IMR-90 (cell line): Measurements from ENCODE around the gene PSMA3. TPM values are rescaled to one million over a fixed set of nuclear protein-coding genes. Genes with fewer than 3 reads are reported as not detected.

Experiments
- ATAC-seq: fragments of 200-7000 bp; cut with Tn5 transposase; 2 replicates; pipeline ENCODE4 v1.9.1; 2020; ENCODE audit warnings: low read depth, mild to moderate bottlenecking, moderate library complexity
- BruUV-seq: library from RNA; stranded (reverse); fragments of 400-500 nt; replicated peaks from 2 replicates; lab custom pipeline; 2021; lab: Mats Ljungman, UMichigan
- CTCF ChIA-PET: fragments of 300-600 bp; formaldehyde crosslinking; extraction: SDS; loops from one replicate; lab custom pipeline; 2021; ENCODE audit warnings: antibody characterized with exemption; lab: Yijun Ruan, JAX
- POLR2A ChIA-PET: fragments of 300-600 bp; sonication (Branson Sonifier 250); formaldehyde crosslinking; loops from one replicate; lab custom pipeline; 2022; ENCODE audit warnings: antibody characterized with exemption; ENCODE audit not compliant: unreplicated experiment; lab: Charles Lee
- DNase-seq: peaks from one replicate; pipeline ENCODE4 v3.0.0; 2013
- H2AFZ ChIP-seq: replicated peaks from 2 replicates; pipeline ENCODE3; 2013; ENCODE audit warnings: low read length, mild to moderate bottlenecking; ENCODE audit not compliant: poor library complexity
- H2AK5ac ChIP-seq: 2 replicates; pipeline ENCODE4 v1.6.1; 2013; ENCODE audit warnings: low read depth, low read length, inconsistent platforms
- H2AK9ac ChIP-seq: replicated peaks from 2 replicates; pipeline ENCODE3; 2013; ENCODE audit warnings: mild to moderate bottlenecking, low read depth, low read length, moderate library complexity; ENCODE audit not compliant: poor library complexity
- H2BK120ac ChIP-seq: 2 replicates; pipeline ENCODE4 v1.6.1; 2013; ENCODE audit warnings: low read depth, low read length, inconsistent platforms
- H2BK15ac ChIP-seq: 3 replicates; pipeline ENCODE4 v1.6.1; 2013; ENCODE audit warnings: low read depth, low read length, inconsistent platforms
- H2BK20ac ChIP-seq: 2 replicates; pipeline ENCODE4 v1.6.1; 2013; ENCODE audit warnings: low read depth, mild to moderate bottlenecking, inconsistent platforms, low read length, moderate library complexity
- H2BK5ac ChIP-seq: 2 replicates; pipeline ENCODE4 v1.6.1; 2013; ENCODE audit warnings: mild to moderate bottlenecking, low read depth, low read length, inconsistent platforms; ENCODE audit not compliant: poor library complexity, severe bottlenecking
- H3K14ac ChIP-seq: replicated peaks from 2 replicates; pipeline ENCODE4 v1.6.1; 2013; ENCODE audit warnings: low read depth, low read length, inconsistent platforms
- H3K18ac ChIP-seq: 2 replicates; pipeline ENCODE4 v1.6.1; 2013; ENCODE audit warnings: low read depth, low read length, control low read depth
- H3K23ac ChIP-seq: 2 replicates; pipeline ENCODE4 v1.6.1; 2013; ENCODE audit warnings: low read depth, low read length, inconsistent platforms
- H3K27ac ChIP-seq: 2 replicates; pipeline ENCODE4 v1.5.1; 2013; ENCODE audit warnings: mild to moderate bottlenecking, control low read depth, low read length; ENCODE audit not compliant: insufficient read depth
- H3K27me3 ChIP-seq: 2 replicates; pipeline ENCODE4 v1.6.1; 2013; ENCODE audit warnings: low read length; ENCODE audit not compliant: control insufficient read depth, insufficient read depth
- H3K36me3 ChIP-seq: 2 replicates; pipeline ENCODE4 v1.6.1; 2013; ENCODE audit warnings: low read length, mixed read lengths; ENCODE audit not compliant: control insufficient read depth, insufficient read depth
- H3K4ac ChIP-seq: 2 replicates; pipeline ENCODE4 v1.6.1; 2013; ENCODE audit warnings: low read depth, low read length, inconsistent platforms
- H3K4me1 ChIP-seq: 2 replicates; pipeline ENCODE4 v1.6.1; 2013; ENCODE audit warnings: low read length, mixed read lengths; ENCODE audit not compliant: control insufficient read depth, insufficient read depth
- H3K4me2 ChIP-seq: 2 replicates; pipeline ENCODE4 v1.6.1; 2013; ENCODE audit warnings: low read depth, mild to moderate bottlenecking, control low read depth, low read length, moderate library complexity
- H3K4me3 ChIP-seq: 2 replicates; pipeline ENCODE4 v1.5.1; 2013; ENCODE audit warnings: low read depth, mild to moderate bottlenecking, control low read depth, low read length, moderate library complexity; ENCODE audit not compliant: insufficient read depth
- H3K56ac ChIP-seq: 2 replicates; pipeline ENCODE4 v1.6.1; 2013; ENCODE audit warnings: low read length, inconsistent platforms; ENCODE audit not compliant: insufficient read depth; ENCODE audit errors: extremely low read depth
- H3K79me1 ChIP-seq, 2 experiments: 2 replicates each; pipeline ENCODE4 v1.6.1; 2013; ENCODE audit warnings: low read length in 2 of 2, inconsistent platforms in 1 of 2, low read depth in 1 of 2
- H3K9ac ChIP-seq: 2 replicates; pipeline ENCODE4 v1.6.1; 2013; ENCODE audit warnings: low read depth, low read length, control low read depth
- H3K9me1 ChIP-seq: 2 replicates; pipeline ENCODE4 v1.6.1; 2013; ENCODE audit warnings: low read length, inconsistent platforms; ENCODE audit not compliant: insufficient read depth
- H3K9me3 ChIP-seq: 2 replicates; pipeline ENCODE4 v1.6.1; 2013; ENCODE audit warnings: low read length; ENCODE audit not compliant: control insufficient read depth, insufficient read depth
- H4K20me1 ChIP-seq: 2 replicates; pipeline ENCODE4 v1.6.1; 2013; ENCODE audit warnings: low read length, inconsistent platforms; ENCODE audit not compliant: insufficient read depth
- H4K5ac ChIP-seq: 2 replicates; pipeline ENCODE4 v1.6.1; 2013; ENCODE audit warnings: mild to moderate bottlenecking, low read depth, low read length, control low read depth
- H4K8ac ChIP-seq, 2 experiments: 2 replicates each; pipeline ENCODE4 v1.6.1; 2013; ENCODE audit warnings: low read depth in 2 of 2, low read length in 2 of 2, control low read depth in 1 of 2, inconsistent platforms in 1 of 2
- H4K91ac ChIP-seq: 2 replicates; pipeline ENCODE4 v1.6.1; 2013; ENCODE audit warnings: low read depth, low read length, inconsistent platforms; ENCODE audit not compliant: insufficient read depth
- ELK1 ChIP-seq: fragments of 150-350 bp; IDR thresholded peaks from 2 replicates; pipeline ENCODE4 v1.6.1; 2016; ENCODE audit warnings: low read depth, mild to moderate bottlenecking, low read length, moderate library complexity, borderline replicate concordance
- NFE2L2 ChIP-seq: fragments of 150-350 bp; IDR thresholded peaks from 2 replicates; pipeline ENCODE4 v1.6.1; 2016; ENCODE audit warnings: low read depth, mild to moderate bottlenecking, low read length
- POLR2A ChIP-seq: IDR thresholded peaks from 2 replicates; pipeline ENCODE4 v1.6.1; 2012; ENCODE audit warnings: mild to moderate bottlenecking, low read depth, low read length
- RFX5 ChIP-seq: IDR thresholded peaks from 2 replicates; pipeline ENCODE4 v1.8.0; 2012; ENCODE audit warnings: low read depth, mild to moderate bottlenecking, low read length, moderate library complexity
- SMC3 ChIP-seq: fragments of 150-350 bp; IDR thresholded peaks from 2 replicates; pipeline ENCODE4 v1.6.1; 2016; ENCODE audit warnings: low read depth, mild to moderate bottlenecking, antibody characterized with exemption, low read length, moderate library complexity
- USF2 ChIP-seq: fragments of 150-350 bp; IDR thresholded peaks from 2 replicates; pipeline ENCODE4 v1.6.1; 2017; ENCODE audit warnings: mild to moderate bottlenecking, antibody characterized with exemption, low read length, low read depth
- WGBS, 2 experiments: methylation state at CpG; one replicate each; pipeline versions ENCODE4 v1.1.5 to v1.1.7; 2013; ENCODE audit warnings: missing lambda C conversion rate in 2 of 2; ENCODE audit not compliant: insufficient read length in 1 of 2; ENCODE audit errors: extremely low coverage in 2 of 2; 5-methylcytosine and 5-hydroxymethylcytosine counted together
- dilution Hi-C: fragments of 300-500 bp; cut with HindIII; formaldehyde crosslinking; loops from one replicate; pipeline ENCODE4 v1.14.3; 2018; ENCODE audit warnings: low sequenced_read_pairs; ENCODE audit not compliant: unreplicated experiment
- in situ Hi-C: fragments of 300-500 bp; cut with MboI; formaldehyde crosslinking; loops from 3 replicates; pipeline ENCODE4 v1.14.3; 2019; ENCODE audit warnings: low sequenced_read_pairs, inconsistent platforms, mixed read lengths
- intact Hi-C: fragments of 100-400 bp; cut with micrococcal nuclease; formaldehyde crosslinking; loops from 2 replicates; pipeline ENCODE4 v1.10.0; 2022
- polyA plus RNA-seq, 3 experiments: library from polyadenylated mRNA; depleted of rRNA; stranded (reverse); fragments of >200 nt; gene quantifications; 2 replicates each; pipeline ENCODE4 v1.2.3, GENCODE V29; 2012; ENCODE audit warnings: low replicate concordance in 1 of 3
- total RNA-seq: library from RNA; depleted of rRNA; stranded (reverse); fragments of >200 nt; gene quantifications from 2 replicates; pipeline ENCODE4 v1.2.3, GENCODE V29; 2012

Gene PSMA3
- total and polyA plus RNA-seq, 2 of the 4 experiments (the other 2 are of a cell fraction): 74.9 to 231 TPM

DNA sequence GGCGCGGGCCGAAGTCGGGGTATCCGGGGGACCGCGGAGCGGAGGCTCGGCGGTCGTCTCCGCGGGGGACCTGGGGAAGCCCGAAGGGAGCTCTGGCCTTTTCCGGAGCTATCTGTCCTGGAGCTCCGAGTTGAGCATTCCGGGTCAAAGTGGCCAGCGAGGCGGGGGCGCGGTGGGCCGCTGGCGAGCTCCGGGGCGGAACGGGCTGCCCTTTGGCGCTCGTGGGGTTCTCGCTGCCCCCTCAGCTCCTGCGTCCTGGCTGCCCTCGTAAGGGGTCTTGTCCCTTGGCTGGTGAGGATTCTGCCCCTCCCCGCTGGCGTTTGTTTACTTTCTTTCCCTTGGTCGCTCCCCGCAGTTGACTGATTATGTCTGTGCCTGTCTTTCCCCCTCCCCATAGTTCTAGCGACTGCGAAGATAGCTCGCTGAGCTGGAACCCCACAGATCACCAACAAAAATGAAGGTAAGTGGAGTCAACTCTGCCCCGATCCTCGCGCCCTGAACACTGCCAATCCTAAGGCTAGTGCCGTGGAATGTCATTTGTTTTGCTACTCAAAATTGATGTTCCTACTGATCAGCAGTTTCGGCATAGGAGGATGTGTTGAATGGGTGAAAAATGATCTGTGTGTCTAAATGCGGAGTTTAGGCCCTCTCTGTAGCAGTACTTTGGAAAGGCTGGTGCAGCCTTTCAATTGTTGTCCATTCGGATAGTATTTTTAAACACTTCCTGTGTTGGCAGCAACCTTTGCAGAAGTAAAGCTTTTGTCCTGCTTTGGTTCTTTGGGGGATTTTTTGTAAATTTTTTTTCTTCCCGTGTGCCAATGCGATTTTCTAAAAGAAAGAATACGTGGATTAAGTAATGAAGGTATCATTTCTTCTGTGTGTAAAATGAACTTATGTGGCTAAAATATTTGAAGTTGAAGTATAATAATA is 55.0 kb downstream of the PSMA3 start (continued):
- TF ChIP-seq USF2 (no peak), SMC3 (no peak)

- H3K27ac ChIP-seq: no peak overlapping the region
- POLR2A ChIA-PET: no interaction called here
- no peaks in the 10 kb centered on the region for H3K9me3 ChIP-seq
- H2BK20ac ChIP-seq: no peak overlapping the region
- H3K27me3 ChIP-seq: no peaks in the 10 kb centered on the region
- peaks cover 7 to 20% of the 10 kb centered on the region in 2 experiments for H3K79me1 ChIP-seq
- H3K36me3 ChIP-seq: peaks cover 7% of the 10 kb centered on the region
- TF ChIP-seq ELK1 (no peak), SMC3 (no peak), NFE2L2 (no peak), POLR2A (no peak), RFX5 (no peak)
- in situ Hi-C loops: no loop called here
- H3K9ac ChIP-seq: no peak overlapping the region
- no peak overlapping the region for H2AK9ac ChIP-seq
- CTCF ChIA-PET: no interaction called here
- no peak overlapping the region for H2BK15ac ChIP-seq
- BruUV-seq: no TSS peak
- H3K4me3 ChIP-seq: no peak overlapping the region
- WGBS, 2 experiments: no CpG with 5 or more reads among the region's 3 CpGs
- H3K14ac ChIP-seq: no peak overlapping the region
- DNase-seq: no peak
- H3K23ac ChIP-seq: no peak overlapping the region
- no peak overlapping the region for H2AK5ac ChIP-seq
- intact Hi-C loops: loop anchor here (5.0 kb wide), 1 partner anchor 56 kb away; no protein-coding TSS in a partner anchor
- no peak overlapping the region for H3K56ac ChIP-seq
- H2BK5ac ChIP-seq: no peak overlapping the region
- H3K4me2 ChIP-seq: no peak overlapping the region
- dilution Hi-C loops: no loop called here
- no peak overlapping the region for H4K8ac ChIP-seq
- no peaks in the 10 kb centered on the region; the same call in 1 of the 2 replicates for H3K9me1 ChIP-seq
- no peak overlapping the region for H3K18ac ChIP-seq
- ATAC-seq: no peak
- no peak overlapping the region for H4K91ac ChIP-seq
- no peaks in the 10 kb centered on the region for H3K4me1 ChIP-seq
- no peak overlapping the region for H3K4ac ChIP-seq
- no peak overlapping the region for H4K5ac ChIP-seq
- no peak overlapping the region for H2BK120ac ChIP-seq
- H2AFZ ChIP-seq: no peak overlapping the region
- H4K20me1 ChIP-seq: peaks cover 15% of the 10 kb centered on the region
These were observed 56.8 kb downstream of the PSMA3 start for GRCh38 chr14:58301416-58301815.
